Ecto neural progenitor cell (in vitro differentiated cells): Measurements from ENCODE around the gene TMEM239.
"Not testable (repeated sequence)": the region's sequence is repeated elsewhere in the genome, so short reads cannot be mapped to it uniquely, and the experiment has no call there.

ENCODE experiments used
- DNase-seq: peaks from one replicate; pipeline ENCODE4 v3.0.0-alpha.2; 2018; ENCODE audit warnings: low spot score

TMEM239 gene

DNA sequence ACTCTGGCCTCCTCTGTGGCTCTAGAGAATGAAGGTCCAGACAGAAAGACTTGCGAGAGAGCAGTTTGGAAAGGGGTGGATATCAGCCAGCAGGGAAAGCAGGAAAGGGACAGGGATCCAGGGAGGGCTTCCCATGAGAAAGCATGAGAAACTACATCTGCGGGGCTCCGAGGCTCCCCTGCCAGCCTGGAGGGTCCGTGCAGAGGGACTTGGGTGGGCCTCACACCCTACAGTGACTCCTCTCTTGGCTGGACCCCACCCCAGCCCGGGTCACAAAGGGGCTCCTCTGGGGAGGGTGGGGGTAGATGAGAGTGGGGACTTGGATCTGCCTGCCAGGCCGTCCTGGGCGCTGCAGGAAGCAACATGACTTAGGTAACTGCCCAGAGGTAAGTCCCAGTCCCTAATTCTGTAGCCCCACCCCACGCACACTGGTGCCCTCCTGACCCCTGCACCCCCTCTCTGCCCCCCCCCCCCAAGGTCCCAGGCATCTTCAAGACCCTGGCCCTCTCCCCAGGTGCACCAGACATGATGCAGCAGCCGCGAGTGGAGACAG, at the start of gene TMEM239:
Gene TMEM239 (plus strand): TSS at position 335 of the 553 bp plus-strand sequence. CDS start 191 bp downstream, at position 526.
- no peak for DNase-seq

DNA sequence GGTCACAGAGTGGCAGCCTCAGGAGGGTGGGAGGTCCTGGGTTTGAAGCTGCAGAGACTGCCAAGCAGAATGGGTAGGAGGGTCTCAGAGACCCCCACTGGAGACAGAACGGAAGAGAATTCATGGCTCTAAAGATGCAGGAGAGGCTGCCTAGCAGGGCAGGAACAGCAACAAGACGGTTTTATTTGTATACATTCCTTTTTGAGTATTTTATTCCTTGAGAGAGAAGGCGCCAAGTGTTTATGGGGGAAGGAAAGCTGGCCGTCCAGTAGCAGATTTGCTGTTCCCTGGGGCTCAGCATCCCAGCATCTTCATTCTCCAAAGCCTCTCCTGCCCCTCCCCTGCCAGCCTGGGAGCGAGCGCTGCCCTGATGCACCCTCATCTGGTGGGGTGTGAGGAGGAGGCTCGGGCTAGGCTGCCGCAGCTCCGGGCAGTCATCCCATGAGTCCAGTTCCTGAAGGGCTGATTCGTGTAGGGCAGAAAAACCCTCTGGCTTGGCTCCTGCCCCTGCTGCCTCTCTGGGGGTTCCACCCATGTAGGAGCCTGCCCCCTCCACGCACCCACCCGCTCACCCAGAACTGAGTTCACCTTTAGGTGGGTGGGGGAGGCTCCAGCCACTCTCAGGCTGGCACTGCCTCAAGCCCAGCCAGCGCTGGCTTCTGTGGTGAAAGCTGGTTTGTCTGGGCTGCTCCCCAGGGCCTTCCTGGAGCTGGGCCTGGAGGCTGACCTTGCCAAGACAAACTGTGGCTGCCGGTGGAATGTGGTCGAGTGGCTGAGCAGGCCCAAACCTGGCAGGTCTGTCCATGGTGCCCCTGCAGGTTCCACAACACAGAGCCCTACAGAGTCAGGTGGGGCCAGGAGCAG, 48.2 kb upstream of the TMEM239 start:
- DNase-seq = no peak

DNA sequence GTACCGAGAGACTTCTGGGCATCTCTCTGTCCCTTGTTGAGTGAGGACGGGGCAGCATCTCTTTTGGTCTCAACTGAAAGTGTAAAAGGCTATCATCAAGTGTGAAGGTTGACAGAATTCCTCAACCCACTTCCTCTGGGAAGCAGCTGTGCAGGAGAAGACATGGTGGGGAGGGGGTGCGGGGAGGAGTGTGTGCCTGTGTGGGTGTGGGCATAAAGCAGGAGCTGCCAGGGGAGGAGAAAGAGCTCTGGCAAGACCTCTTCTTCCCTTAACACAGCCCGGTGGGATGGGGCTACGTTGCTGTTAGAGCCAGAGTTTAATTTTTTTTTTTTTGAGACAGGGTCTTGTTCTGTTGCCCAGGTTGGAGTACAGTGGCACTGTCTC, 47.5 kb upstream of the TMEM239 start:
- no peak for DNase-seq

DNA sequence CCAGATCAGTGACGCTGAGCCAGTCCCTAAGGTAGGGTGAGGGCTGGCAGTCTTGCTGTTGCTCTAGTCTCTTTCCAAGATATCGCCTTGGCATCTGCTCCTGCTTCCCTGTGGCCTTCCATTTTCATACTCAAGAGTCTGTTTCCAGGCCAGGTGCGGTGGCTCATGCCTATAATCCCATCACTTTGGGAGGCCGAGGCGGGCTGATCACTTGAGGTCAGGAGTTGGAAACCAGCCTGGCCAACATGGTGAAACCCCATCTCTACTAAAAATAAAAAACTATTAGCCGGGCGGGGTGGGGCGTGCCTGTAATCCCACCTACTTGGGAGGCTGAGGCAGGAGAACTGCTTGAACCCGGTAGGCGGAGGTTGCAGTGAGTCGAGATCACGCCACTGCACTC, 46.1 kb upstream of the TMEM239 start:
- DNase-seq = not testable (repeated sequence)

DNA sequence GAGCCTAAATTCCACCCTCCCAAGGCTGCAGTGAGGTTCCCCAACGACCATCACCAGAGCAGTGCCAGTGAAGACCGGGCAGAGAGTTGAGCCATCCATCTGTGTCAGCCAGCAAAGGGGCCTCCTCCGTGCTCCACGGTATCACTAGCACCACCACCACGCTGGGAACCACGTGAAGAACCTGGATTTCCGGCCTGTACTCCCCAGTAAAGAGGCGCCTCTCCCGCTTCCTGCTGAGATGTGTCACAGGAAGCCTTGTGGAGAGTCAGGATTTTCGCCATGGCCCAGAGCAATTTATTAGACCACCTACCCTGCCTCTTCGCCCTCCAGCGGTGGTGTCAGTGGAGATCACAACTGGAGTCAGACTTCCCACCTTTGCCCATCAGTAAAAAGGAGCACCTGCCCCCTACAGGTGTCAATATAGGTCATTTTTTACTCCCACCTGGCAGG, 44.5 kb upstream of the TMEM239 start:
- no peak for DNase-seq

DNA sequence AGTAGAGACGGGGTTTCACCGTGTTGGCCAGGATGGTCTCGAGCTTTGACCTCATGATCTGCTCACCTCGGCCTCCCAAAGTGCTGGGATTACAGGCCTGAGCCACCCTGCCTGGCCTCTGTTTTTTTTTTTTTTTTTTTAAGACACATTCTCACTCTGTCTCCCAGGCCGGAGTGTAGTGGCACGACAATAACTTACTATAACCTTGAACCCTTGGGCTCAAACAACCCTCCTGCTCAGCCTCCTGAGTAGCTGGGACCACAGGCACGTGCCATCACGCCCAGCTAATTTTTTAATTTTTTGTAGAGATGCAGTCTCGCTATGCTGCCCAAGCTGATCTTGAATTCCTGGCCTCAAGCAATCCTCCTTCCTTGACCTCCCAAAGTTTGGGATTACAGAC, 42.4 kb upstream of the TMEM239 start:
- no peak for DNase-seq

DNA sequence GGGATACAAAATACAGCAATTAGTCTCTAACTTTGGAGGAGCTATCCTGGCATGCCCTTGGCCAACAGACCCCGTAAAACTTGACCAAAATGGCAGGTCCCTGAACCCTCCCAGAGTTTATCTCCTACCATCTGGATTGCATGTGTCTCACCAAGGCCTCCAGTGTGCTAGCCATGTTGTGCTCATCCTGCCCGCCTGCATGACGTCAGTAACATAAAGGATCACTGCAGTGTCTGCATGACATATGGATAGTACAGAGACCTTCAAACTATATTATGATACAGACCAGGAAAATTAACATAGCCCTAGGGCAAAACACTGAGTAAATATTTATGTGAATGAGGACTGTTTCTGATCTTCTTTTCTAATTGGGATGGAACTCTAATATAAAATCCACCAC, 41.0 kb upstream of the TMEM239 start:
- no peak for DNase-seq

DNA sequence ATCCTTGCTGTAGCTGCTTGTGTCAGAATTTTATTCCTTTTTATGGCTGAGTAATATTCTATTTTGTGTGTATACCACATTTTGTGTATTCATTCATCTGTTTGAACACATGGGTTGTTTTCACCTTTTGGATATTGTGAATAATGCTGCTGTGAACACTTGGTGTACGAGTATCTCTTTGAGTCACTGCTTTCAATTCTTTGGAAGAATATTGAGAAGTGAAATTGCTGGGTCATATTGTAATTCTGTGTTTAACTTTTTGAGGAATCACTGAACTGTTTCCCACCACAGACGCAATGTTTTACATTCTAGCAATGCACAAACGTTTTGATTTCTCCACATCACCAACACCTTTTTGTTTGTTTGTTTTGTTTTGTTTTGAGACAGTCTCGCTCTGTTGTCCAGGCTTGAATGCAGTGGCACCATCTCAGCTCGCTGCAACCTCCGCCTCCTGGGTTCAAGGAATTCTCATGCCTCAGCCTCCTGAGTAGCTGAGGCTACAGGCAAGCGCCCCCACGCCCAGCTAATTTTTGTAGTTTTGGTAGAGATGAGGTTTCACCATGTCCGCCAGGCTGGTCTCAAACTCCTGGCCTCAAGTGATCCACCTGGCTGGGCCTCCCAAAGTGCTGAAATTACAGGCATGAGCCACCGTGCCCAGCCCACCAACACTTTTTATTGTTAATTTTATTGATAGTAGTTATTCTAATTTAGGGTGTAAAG, 37.4 kb upstream of the TMEM239 start:
- no peak for DNase-seq

DNA sequence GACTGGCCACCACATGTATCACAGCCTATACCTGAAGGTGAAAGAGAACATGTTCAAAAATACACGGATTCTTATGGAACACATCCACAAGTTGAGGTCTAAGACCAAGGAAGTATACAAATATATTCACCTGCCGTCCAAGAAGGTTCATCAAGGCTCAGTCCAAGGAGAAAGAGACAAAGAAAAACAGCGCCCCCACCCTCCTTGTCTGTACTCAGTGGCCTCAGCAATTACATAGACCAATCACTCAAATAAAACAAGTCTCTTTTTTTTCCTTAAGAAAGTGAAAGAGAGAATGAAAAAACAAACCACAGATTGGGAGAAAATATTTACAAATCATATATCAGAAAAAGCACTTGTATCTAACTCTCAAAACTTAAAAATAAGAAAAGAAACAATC, 35.2 kb upstream of the TMEM239 start:
- DNase-seq = no peak

DNA sequence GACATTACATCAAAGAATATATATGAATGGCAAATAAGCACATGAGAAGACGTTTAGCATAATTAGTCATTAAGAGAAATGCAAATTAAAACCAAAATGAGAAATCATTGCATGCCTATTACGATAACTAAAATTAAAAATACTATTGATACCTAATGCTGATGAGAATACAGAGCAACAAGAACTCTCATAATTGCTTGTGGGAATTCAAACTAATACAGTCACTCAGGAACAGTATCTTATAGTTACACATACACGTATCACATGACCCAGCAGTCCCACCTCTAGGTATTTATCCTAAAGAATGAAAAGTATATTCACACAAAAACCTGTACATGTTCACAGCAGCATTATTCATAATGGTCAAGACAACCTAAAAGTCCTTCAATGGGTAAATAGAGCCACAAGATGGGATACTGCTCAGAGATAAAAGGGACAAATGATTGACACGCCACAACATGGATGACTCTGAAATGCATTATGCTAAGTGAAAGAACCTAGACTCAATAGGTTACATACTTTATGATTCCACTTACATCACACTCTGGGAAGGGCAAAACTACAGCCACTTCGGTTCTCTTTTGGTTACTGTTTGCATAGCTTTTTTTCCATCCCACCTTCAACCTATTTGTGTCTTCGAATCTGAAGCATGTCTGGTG, 32.1 kb upstream of the TMEM239 start:
- no peak for DNase-seq

DNA sequence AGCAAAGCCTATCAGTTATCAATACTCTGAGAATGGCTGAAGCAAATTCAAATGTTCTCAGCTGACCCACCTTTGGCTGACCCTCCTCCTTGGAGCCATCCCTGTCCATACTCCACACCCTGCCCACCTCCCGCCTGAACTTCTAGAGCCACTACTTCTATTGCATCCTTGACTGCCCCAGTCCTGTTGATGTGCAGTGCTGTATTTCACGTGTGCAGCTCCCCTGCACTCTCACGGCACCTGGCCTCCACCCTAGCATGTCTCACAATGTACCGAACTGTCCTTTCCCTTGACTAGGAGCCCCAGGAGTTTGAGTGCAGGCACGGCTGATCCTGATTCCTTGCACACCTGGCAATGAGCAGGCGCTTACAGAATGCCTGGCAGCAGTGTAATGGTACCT, 22.7 kb upstream of the TMEM239 start:
- DNase-seq = no peak

DNA sequence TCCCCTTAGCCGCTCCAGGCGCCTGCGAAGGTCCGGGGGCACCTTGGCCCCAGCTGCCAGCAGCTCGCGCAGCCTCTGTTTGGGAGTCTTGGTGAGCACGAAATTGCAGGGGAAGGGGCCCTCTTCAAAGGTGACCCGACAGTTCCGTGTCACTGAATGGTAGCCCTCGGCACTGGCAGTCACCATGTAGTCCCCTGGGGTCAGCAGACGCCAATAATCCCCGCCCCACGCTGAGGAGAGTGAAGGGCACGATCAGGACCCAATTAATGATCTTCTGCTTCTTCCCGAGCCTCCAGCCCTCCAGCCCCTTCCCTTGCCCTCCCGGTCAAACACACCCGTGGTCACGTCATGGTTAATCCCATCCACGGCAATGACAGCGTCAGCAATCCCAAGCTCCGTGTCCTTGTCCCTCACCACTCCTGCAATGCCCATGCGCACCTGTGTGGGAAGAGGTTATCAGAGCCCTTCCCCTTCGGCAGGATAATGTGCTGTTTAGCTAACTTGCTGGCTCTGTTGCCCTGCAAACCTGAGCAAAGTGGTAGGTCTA, 21.9 kb upstream of the TMEM239 start:
- DNase-seq = no peak

DNA sequence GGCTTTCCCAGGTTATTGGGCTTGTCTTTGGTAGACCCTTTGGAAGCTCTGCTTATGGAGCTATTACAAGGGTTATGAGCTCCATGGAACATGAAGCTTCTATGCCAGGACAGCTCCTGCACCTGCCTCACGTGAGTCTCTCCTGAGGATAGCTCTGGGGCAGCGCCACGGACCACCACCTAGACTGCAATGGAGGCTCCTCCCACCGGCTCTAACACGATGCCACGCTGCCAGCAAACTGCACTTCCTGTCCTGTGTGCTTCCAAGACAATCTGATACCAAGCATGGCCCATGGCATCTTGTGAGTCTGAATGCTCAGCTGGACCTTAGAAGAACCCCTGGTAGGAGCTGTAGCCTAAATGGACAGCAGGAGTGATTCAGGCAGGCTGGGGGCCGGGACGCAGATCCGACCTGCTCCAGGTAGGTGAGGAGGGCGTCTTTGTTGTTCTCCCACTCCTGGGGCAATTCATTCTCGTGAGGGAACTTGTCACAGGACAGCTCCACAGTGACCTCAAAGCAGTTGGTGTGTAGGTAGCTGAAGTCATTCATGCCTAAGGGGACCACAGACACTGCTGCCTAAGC, 21.2 kb upstream of the TMEM239 start:
- no peak for DNase-seq

DNA sequence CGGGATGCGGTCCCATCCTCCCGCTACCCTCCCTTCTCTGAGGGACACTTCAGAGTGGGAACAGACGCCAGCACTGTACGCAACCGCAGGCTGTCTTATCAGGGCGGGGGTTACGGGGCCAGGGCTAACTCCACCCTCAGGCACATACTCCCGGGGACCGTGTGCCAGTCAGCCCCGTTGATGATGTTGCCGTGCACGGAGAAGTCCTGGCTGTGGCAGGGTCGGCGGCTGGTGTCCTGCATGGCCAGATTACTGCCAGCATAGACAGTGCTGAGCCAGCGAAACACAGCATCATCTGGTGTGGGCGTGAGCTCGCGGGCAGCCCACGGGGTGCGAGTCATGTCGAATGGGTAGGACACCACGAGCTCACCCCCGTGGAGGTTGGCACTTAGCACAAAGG, 20.7 kb upstream of the TMEM239 start:
- DNase-seq = no peak

DNA sequence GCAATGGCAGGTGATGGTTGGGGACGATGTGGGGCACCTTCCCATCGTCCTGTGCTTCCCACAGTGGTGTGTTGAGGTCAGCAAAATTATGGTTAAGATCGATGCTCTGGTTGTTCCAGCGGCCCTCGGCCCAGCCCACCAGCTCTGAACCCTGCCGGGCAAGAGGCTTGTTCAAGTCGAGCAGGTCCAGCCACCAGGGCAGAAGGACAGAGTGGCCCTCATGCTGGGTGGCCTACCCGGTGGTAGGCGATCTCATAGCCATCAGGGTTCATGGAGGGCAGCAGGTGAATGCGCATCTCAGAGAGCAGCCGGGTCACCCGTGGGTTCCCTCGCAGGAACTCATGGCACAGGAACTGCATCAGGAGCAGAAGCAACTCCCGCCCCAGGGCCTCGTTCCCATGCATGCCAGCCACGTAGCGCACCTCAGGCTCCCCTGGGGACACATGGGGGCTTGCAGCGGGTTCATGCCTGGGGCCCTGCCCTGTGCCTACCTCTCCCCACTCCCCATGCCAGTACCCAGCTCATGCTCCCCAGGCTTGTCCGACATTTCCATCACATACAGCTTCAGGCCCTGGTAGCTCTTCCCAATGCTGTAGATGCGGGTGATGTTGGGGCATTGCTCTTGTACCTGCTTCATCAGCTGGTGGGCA, 20.0 kb upstream of the TMEM239 start:
- no peak for DNase-seq

DNA sequence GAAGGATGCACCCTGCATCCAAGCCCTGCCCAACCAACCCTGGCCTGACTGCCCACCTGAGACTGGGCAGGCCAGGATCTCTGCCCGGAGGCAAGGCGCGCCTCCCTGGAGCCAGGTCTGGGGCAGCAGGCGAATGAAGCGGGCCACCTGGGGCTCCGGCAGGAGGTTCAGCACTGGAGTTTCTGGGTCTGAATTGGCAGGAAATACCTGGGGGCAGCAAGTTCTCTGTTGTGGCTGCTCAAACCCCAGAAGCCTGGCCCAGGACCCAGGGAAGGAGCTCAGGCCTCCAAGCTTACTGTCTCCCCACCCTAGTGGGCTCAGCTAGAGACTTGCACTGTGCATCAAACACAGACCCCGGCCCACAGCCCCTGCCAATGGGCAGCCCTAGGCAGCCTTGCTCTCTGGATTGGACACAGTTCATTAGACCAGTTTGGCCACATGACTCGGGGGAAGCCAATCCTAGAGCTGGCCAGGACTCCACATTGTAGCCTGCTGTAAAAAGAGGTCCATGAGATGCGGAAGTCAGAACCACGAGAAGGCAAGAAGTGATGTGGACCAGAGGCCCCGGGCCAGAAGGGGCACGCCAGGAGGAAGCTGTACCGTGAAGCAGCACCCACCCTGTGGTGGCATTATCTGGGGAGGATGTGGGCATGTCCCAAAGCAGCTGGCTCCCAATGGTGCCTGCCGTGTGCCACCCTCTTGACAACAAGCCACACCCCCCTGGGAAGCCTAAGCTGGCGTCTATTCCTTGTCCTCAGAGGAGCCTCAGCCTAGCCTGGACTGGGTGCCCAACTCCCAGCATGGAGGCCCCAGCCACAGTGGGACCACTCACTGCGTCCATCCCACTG, 18.8 kb upstream of the TMEM239 start:
- DNase-seq = no peak

DNA sequence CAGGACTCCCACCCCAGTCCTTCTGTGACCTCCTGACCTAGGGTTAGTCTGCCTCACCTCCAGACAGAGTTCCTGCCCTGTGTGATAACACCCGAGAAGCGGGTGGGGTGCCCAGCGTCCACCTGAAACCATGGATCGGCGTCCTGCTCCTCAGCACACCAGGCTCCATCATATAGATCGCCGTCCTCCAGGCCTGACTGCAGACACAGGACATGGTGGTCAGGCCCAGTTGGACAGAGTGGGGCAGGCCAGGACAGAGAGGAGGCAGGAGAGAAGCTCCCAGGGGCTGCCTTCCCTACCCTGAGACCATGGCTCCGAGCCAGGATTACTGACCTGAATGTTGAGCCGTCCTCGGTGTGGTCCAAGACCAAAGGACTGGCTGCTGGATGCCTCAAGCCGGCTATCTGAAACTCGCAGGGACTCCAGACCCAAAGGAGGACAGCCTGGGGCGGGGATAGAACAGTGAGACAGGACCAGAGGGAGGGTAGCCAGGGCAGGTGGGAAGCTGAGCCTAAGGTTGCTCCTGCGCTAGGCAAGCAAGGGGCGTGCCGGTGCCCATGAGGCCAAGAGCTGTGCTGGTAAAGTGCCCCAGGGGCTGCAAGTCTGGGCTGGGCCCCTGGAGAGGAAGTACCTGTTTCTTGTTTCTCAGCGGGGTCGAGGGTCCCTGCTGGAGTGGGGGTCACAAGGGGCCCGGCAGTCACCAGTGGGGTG, 17.9 kb upstream of the TMEM239 start:
- no peak for DNase-seq

DNA sequence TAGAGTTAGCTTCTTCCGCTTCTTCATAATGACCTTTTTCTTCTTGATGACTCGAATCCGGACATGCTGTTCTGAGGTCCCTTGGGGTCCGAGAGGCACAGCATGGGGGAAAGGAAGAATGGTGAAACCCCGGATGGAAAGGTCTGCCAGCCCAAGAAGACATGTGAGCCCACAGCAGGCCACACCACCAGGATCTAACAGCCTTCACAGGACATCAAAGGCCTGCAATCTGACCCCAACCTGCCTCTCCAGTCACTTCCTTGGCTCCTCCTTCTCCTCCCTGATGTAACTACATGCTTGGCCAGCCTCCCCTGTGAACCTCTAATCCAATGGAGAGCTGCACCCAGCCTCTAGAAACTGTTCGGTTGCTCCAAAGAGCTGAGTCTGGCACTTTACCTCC, 17.4 kb upstream of the TMEM239 start:
- no peak for DNase-seq

DNA sequence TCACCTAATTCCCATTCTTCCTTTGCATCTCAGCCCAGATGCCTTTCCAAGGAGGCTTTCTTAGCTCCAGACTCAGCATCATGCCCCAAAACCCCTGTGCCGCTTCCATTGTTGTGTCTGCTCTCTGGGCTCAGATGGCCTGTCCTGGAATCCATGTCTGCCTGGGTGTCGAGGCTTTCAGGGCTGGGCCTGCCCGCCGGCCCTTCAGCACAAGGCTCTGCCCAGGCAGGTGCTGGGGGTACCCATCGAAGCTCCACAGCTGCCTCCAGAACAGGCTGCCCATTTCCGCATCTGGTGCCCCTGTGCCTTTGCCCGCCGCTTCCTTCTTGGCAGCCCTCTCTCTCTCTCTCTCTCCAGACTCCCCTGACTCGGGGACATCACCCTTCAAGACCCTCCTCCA, 16.9 kb upstream of the TMEM239 start:
- DNase-seq = no peak
